Right lobe of liver (tissue), 6 donors: ENCODE measurements around the gene RESF1. TPM values are rescaled to one million over a fixed set of nuclear protein-coding genes. Genes with fewer than 3 reads are reported as not detected.

Experiments
- ATAC-seq, 4 donors: fragments of 200-7000 bp; cut with Tn5 transposase; one replicate each; pipeline ENCODE4 v1.9.1; 2020; ENCODE audit warnings: mild to moderate bottlenecking in 4 of 4, moderate library complexity in 4 of 4
- DNase-seq, 3 donors: peaks; one replicate each; pipeline ENCODE4 v3.0.0-alpha.2; 2020
- H3K27ac ChIP-seq, 3 donors: fragments of 200-600 bp; one replicate each; pipeline ENCODE4 v1.8.0; 2022
- H3K27me3 ChIP-seq, 2 donors: fragments of 200-600 bp; one replicate each; pipeline ENCODE4 v1.8.0; 2022
- H3K36me3 ChIP-seq, 4 donors: fragments of 200-600 bp; sonication (generic) in 1 of 4; one replicate each; pipeline versions ENCODE4 v1.5.1 to v1.8.0; 2017 to 2022; ENCODE audit warnings: control low read depth in 1 of 4
- H3K4me1 ChIP-seq, 4 donors: fragments of 200-600 bp; sonication (generic) in 1 of 4; one replicate each; pipeline versions ENCODE4 v1.5.1 to v1.8.0; 2017 to 2022; ENCODE audit warnings: control low read depth in 1 of 4
- H3K4me3 ChIP-seq, 3 donors: fragments of 200-600 bp; one replicate each; pipeline ENCODE4 v1.8.0; 2022
- H3K9me3 ChIP-seq, 4 donors: fragments of 200-600 bp; sonication (generic) in 1 of 4; one replicate each; pipeline versions ENCODE4 v1.5.1 to v1.8.0; 2017 to 2022; ENCODE audit warnings: control low read depth in 1 of 4
- POLR2A ChIP-seq: fragments of 450-650 bp; IDR thresholded peaks from one replicate; pipeline ENCODE4 v1.6.1; 2017; ENCODE audit warnings: antibody characterized with exemption, mild to moderate bottlenecking
- WGBS: methylation state at CpG from one replicate; pipeline ENCODE4 v1.1.6; 2018; ENCODE audit warnings: low coverage, low lambda C conversion rate; ENCODE audit not compliant: insufficient coverage; ENCODE audit errors: missing lambda C conversion rate; 5-methylcytosine and 5-hydroxymethylcytosine counted together
- intact Hi-C, 2 donors: fragments of 100-400 bp; cut with DNase I; formaldehyde crosslinking; loops; one replicate each; pipeline versions ENCODE4 v1.11.2 to v1.14.1; 2022
- total RNA-seq, 6 experiments: library from RNA; depleted of rRNA in 2 of 6; stranded (reverse); fragments of >200 nt in 2 of 6; fragmentation: NEBNext Ultra II Directional in 3 of 6; extraction: Animal tissue kit (Norgen Biotek cat#: 25700) in 3 of 6; gene quantifications; one replicate each; pipeline versions ENCODE4 v1.1.0 to v1.2.4, GENCODE V29; 2016 to 2023
- TF ChIP-seq, protein P1 (sequence below), 4 donors: fragments of 200-600 bp in 3 of 4; fragments of 450-650 bp in 1 of 4; IDR thresholded peaks; one replicate each; pipeline versions ENCODE4 v1.5.1 to v1.8.0; 2016 to 2022; ENCODE audit warnings: antibody characterized with exemption in 4 of 4, mild to moderate bottlenecking in 2 of 4
- donor health status: DM: no; HTN: yes; CAD: no.
- donor health status: DM: no; HTN: no; CAD: no.
- donor health status: DM: no; HTN: no; CAD: no.
- donor health status: DM: no; HTN: yes; CAD: no.
- donor health status: DM: no; HTN: yes; CAD: no.

RESF1 gene
- total RNA-seq, 6 experiments from 2014 or later = 24.0 to 62.5 (median 42.8) TPM

DNA sequence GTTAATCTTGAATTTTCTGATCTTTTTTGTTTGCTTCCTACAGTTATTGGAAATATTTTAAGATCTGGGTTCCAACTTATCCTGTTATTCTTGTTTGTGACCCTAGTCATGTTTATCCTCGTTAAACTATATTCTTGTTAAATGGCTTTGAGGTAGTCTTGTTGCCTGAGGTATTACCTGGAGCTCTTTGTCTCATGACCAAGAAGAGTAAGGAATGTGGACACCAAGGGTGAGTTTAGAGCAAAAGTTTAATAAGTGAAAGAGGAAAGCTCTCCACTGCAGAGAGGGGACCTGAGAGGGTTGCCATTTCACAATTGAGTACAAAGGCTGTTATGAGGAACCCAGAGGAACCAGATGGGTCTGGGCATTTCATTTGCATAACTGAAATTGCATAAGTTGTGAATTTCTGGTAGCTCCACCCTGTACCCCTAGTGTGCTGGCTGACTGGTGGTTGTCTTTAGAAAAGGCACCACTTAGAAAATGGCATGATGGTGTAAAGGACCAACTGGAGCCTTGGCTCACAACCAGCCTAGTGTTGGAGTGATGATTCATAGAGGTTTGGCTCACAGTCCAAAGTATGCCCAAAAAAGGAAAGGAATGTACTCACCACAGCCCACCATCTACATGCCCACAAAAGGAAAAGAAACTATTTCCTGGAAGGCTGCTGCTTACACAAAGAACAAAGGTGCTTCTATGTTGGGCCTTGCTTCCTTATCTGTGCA lies 36.7 kb upstream of the RESF1 start:
- peaks cover 0 to 9% (median 3%) of the 10 kb centered on the region in 4 donors for H3K9me3 ChIP-seq
- ATAC-seq (no peak), DNase-seq (no peak)
- no peaks in the 10 kb centered on the region for H3K36me3 ChIP-seq
- intact Hi-C loops = no loop called here
- WGBS = 71% methylated on average over 1 of the region's 1 CpG
- H3K27me3 ChIP-seq = no peaks in the 10 kb centered on the region
- no peaks in the 10 kb centered on the region for H3K4me1 ChIP-seq
- no peak overlapping the region for H3K27ac ChIP-seq
- H3K4me3 ChIP-seq = no peak overlapping the region
- TF ChIP-seq POLR2A = no peak
- TF ChIP-seq, protein P1, sequence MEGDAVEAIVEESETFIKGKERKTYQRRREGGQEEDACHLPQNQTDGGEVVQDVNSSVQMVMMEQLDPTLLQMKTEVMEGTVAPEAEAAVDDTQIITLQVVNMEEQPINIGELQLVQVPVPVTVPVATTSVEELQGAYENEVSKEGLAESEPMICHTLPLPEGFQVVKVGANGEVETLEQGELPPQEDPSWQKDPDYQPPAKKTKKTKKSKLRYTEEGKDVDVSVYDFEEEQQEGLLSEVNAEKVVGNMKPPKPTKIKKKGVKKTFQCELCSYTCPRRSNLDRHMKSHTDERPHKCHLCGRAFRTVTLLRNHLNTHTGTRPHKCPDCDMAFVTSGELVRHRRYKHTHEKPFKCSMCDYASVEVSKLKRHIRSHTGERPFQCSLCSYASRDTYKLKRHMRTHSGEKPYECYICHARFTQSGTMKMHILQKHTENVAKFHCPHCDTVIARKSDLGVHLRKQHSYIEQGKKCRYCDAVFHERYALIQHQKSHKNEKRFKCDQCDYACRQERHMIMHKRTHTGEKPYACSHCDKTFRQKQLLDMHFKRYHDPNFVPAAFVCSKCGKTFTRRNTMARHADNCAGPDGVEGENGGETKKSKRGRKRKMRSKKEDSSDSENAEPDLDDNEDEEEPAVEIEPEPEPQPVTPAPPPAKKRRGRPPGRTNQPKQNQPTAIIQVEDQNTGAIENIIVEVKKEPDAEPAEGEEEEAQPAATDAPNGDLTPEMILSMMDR (IDR thresholded peaks at IDR 0.05) = no peak

DNA sequence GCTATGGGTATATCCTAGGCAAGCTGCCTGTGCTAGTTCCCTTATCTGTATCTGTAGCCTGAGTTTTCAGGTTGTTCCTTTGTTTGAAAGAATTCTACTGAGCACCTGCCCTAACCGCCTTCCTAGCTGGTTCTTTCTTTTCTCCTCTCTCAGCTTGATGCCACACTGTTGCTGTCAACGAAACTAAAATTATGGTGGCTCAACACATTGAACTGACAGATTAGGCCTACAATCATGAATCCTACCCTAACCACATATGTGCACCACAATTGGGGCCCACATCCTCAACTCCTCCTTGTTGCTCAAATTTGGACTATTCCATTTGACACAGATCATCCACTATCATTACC lies 36.2 kb upstream of the RESF1 start:
- no peaks in the 10 kb centered on the region for H3K4me1 ChIP-seq
- H3K9me3 ChIP-seq = peaks cover 0 to 9% (median 3%) of the 10 kb centered on the region in 4 donors
- H3K4me3 ChIP-seq = no peak overlapping the region
- 90% methylated on average over 2 of the region's 2 CpGs for WGBS
- no peaks in the 10 kb centered on the region for H3K36me3 ChIP-seq
- intact Hi-C loops = no loop called here
- TF ChIP-seq POLR2A = no peak
- TF ChIP-seq, protein P1 (IDR thresholded peaks at IDR 0.05) = no peak
- DNase-seq (no peak), ATAC-seq (no peak)
- no peaks in the 10 kb centered on the region for H3K27me3 ChIP-seq
- H3K27ac ChIP-seq = no peak overlapping the region

DNA sequence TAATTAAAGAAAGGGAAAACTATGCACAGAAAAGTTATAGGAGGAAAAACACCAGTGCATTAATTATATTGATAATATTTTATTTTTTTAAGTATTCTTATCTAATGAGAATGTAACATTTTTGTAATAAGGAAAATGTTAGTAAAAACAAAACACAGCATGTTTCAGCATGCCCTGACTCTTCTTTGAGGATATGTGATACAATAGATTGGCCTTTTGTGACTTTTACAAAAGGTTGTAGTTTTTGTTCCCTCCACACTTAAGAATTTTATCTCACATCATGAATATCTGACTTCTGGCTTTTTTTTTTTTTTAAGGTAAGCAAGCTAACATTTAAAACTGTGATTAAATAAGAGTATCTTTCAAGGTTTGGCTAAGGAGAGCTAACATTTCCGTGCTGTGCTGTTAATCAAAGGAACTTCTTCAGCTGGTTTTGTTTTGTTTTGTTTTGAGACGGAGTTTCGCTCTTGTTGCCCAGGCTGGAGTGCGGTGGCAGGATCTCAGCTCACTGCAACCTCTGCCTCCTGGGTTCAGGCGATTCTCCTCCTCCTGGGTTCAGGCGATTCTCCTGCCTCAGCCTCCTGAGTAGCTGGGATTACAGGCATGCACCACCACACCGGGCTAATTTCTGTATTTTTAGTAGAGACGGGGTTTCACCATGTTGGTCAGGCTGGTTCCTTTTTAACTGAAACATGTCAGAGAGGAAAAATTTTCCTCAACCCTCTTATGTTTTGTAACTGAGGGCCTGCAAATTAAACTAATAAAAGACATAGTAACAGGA lies 30.8 kb upstream of the RESF1 start:
- intact Hi-C loops = no loop called here
- Histone ChIP-seq H3K4me3 (no peak overlapping the region), H3K9me3 (no peaks in the 10 kb centered on the region), H3K36me3 (no peaks in the 10 kb centered on the region), H3K27me3 (no peaks in the 10 kb centered on the region), H3K4me1 (no peaks in the 10 kb centered on the region), H3K27ac (no peak overlapping the region)
- no peak for ATAC-seq
- DNase-seq = no peak
- TF ChIP-seq POLR2A = no peak
- TF ChIP-seq, protein P1 (IDR thresholded peaks at IDR 0.05) = no peak
- 86% methylated on average over 8 of the region's 8 CpGs for WGBS

DNA sequence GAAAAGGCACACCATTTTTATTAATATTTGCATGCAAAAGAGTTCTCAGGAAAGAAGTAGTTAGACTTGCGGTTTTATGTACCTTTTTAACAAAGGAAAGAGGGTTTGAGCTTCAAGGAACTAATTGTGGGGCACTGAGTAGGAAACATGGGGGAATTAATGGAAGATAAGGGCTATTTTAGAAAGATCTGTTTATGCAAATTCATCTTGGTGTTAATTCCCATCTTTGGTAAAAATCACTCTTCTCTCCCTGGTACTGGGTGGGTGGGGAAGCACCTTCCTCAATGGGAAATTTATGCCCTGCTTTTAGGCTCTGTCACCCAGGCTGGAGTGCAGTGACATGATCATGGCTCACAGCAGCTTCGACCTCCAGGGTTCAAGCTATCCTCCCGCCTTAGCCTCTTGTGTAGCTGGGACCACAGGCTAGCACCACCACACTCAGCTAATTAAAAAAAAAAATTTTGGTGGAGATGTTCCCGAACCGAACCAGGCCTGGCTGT lies 30.1 kb upstream of the RESF1 start:
- no peak for ATAC-seq
- no peak for DNase-seq
- 83% methylated on average over 3 of the region's 5 CpGs for WGBS
- H3K36me3 ChIP-seq = no peaks in the 10 kb centered on the region
- intact Hi-C loops = no loop called here
- no peaks in the 10 kb centered on the region for H3K27me3 ChIP-seq
- no peak overlapping the region for H3K4me3 ChIP-seq
- no peaks in the 10 kb centered on the region for H3K4me1 ChIP-seq
- H3K9me3 ChIP-seq = no peaks in the 10 kb centered on the region
- no peak overlapping the region for H3K27ac ChIP-seq
- TF ChIP-seq POLR2A = no peak
- TF ChIP-seq, protein P1 (IDR thresholded peaks at IDR 0.05) = no peak
